Thymus (tissue), 11 donors: ENCODE results near the gene RPL26. TPM values are rescaled to one million over a fixed set of nuclear protein-coding genes. Genes with fewer than 3 reads are reported as not detected.
"Not testable (repeated sequence)": the region's sequence is repeated elsewhere in the genome, so short reads cannot be mapped to it uniquely, and the experiment has no call there.

Source experiments
- DNase-seq, 9 donors: peaks; one replicate each; pipeline ENCODE4 v3.0.0-alpha.2; 2013; ENCODE audit warnings: low spot score in 9 of 9, low read depth in 6 of 9, missing footprints in 1 of 9
- H3K27ac ChIP-seq, 2 donors: one replicate each; pipeline ENCODE4 v1.5.1; 2013; ENCODE audit warnings: control low read depth in 1 of 2, low read depth in 1 of 2, low read length in 1 of 2, mild to moderate bottlenecking in 1 of 2, moderate library complexity in 1 of 2
- H3K27me3 ChIP-seq, 2 donors: one replicate each; pipeline ENCODE4 v1.5.1; 2013; ENCODE audit warnings: low read length in 1 of 2; ENCODE audit not compliant: control insufficient read depth in 2 of 2, insufficient read depth in 1 of 2
- H3K36me3 ChIP-seq, 2 donors: one replicate each; pipeline ENCODE4 v1.5.1; 2013; ENCODE audit warnings: low read length in 1 of 2, mild to moderate bottlenecking in 1 of 2, moderate library complexity in 1 of 2; ENCODE audit not compliant: control insufficient read depth in 2 of 2, insufficient read depth in 2 of 2
- H3K4me1 ChIP-seq, 2 donors: one replicate each; pipeline ENCODE4 v1.5.1; 2013; ENCODE audit warnings: low read length in 2 of 2; ENCODE audit not compliant: control insufficient read depth in 2 of 2, insufficient read depth in 2 of 2
- H3K4me3 ChIP-seq, 2 donors: one replicate each; pipeline ENCODE4 v1.5.1; 2013; ENCODE audit warnings: low read length in 2 of 2, control low read depth in 1 of 2, mild to moderate bottlenecking in 1 of 2
- H3K9me3 ChIP-seq, 2 donors: one replicate each; pipeline ENCODE4 v1.5.1; 2013; ENCODE audit warnings: low read length in 1 of 2, mild to moderate bottlenecking in 1 of 2; ENCODE audit not compliant: control insufficient read depth in 2 of 2, insufficient read depth in 1 of 2
- WGBS: extraction: QIAGEN DNeasy Blood & Tissue Kit; methylation state at CpG from one replicate; pipeline ENCODE4 v1.1.7; 2013; 5-methylcytosine and 5-hydroxymethylcytosine counted together
- polyA plus RNA-seq: library from polyadenylated mRNA; stranded (reverse); fragments of 200-250 nt; gene quantifications from one replicate; pipeline ENCODE4 v1.2.3, GENCODE V29; 2013
- total RNA-seq: library from RNA; stranded (reverse); fragments of 120-200 nt; gene quantifications from one replicate; pipeline ENCODE4 v1.2.4, GENCODE V29; 2013
- donor health status: healthy.

Gene RPL26
- total and polyA plus RNA-seq, 2 donors: 5,303 to 6,011 TPM

DNA sequence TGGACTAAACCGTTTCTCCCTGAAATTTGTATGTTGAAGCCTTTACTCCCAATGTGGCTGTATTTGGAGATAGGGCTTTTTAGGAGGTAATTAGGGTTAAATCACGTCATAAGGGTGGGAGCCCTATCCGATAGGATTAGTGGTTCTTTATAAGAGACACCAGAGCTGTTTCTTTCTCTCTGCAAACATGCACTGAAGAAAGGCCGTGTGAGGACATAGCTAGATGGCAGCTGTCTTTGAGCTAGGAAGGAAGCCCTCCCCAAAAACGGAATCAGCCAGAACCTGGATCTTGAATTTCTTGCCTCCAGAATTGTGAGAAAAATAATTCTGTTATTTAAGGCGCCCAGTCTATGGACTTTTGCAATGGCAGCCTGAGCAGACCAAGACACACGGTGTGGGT, 29.3 kb downstream of the RPL26 start:
- Histone ChIP-seq H3K27ac (no peak overlapping the region), H3K9me3 (no peaks in the 10 kb centered on the region), H3K4me1 (no peaks in the 10 kb centered on the region), H3K4me3 (no peak overlapping the region), H3K36me3 (no peaks in the 10 kb centered on the region), H3K27me3 (no peaks in the 10 kb centered on the region)
- DNase-seq: no peak
- WGBS: 83% methylated on average over 7 of the region's 7 CpGs

DNA sequence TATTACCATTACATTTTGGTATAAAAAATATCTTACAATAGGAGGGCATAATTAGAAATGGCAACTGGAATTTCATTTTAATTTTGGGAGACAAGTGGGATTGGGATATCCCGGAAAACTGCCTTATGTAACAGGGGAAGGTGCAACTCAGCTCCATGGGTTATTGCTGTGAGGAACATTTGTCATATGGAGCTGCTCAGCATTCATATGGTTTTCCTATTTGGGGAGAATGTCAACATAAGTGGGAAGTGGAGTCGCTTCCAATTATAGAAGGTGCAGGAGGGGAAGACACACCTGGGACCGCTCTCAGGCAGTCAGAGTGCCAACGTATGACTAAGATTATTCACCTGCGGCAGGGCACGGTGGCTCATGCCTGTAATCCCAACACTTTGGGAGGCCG, 32.7 kb downstream of the RPL26 start:
- Histone ChIP-seq H3K4me1 (no peaks in the 10 kb centered on the region), H3K9me3 (no peaks in the 10 kb centered on the region), H3K4me3 (no peak overlapping the region), H3K27me3 (peaks cover 0 to 25% of the 10 kb centered on the region in 2 donors), H3K27ac (no peak overlapping the region), H3K36me3 (no peaks in the 10 kb centered on the region)
- DNase-seq: no peak
- whole genome bisulfite sequencing: 91% methylated on average over 7 of the region's 7 CpGs

DNA sequence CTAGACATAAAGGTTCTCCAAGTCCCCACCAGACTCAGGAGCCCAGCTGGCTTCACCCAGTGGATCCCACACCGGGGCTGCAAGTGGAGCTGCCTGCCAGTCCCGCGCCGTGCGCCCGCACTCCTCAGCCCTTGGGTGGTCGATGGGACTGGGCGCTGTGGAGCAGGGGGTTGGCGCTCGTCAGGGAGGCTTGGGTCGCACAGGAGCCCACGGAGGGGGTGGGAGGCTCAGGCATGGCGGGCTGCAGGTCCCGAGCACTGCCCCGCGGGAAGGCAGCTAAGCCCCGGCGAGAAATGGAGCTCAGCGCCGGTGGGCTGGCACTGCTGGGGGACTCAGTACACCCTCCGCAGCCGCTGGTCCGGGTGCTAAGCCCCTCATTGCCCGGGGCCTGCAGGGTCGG, 36.0 kb downstream of the RPL26 start:
- 75% methylated on average over 24 of the region's 25 CpGs for WGBS
- not testable (repeated sequence) for H3K9me3 ChIP-seq, DNase-seq, H3K36me3 ChIP-seq, H3K4me3 ChIP-seq, H3K4me1 ChIP-seq, H3K27ac ChIP-seq
- peaks cover 0 to 31% of the 10 kb centered on the region in 2 donors for H3K27me3 ChIP-seq

DNA sequence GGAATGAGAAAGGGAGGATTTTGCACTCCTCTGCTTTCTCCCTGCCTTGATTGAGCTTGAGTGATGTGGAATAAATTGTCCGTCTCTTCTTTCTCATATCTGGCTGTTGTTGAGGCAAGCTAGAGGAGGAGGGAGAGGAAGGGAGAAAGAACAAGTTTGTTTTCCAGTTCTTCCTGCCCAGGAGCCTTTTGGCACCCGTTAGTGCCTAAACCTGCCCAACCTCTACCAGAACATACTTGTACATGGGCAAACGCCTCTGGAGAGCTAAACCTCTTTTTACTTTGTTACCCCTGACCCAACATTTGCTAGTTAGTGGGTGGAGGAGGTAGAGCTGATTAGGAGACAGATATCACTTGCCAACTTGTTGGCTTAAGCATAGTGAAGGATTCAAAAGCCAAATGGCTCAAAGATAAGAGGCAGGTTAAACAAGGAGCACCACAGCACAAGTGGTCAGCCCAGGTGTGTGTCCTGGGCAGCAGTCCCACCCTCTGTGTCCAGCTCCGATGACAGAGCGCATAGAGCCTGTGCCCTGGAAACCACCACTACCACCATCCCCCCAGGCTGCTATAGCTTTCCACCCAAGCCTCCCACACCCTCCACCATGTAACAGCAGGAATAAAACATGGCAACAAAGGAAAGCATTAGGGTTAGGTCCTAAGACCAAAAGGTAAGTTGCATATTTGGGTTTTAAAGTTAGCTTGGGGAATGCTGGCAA, 36.9 kb downstream of the RPL26 start:
- 91% methylated on average over 5 of the region's 5 CpGs for WGBS
- Histone ChIP-seq H3K27me3 (peaks cover 0 to 31% of the 10 kb centered on the region in 2 donors), H3K27ac (no peak overlapping the region), H3K36me3 (no peaks in the 10 kb centered on the region), H3K4me3 (no peak overlapping the region), H3K4me1 (no peaks in the 10 kb centered on the region), H3K9me3 (no peaks in the 10 kb centered on the region)
- no peak for DNase-seq

DNA sequence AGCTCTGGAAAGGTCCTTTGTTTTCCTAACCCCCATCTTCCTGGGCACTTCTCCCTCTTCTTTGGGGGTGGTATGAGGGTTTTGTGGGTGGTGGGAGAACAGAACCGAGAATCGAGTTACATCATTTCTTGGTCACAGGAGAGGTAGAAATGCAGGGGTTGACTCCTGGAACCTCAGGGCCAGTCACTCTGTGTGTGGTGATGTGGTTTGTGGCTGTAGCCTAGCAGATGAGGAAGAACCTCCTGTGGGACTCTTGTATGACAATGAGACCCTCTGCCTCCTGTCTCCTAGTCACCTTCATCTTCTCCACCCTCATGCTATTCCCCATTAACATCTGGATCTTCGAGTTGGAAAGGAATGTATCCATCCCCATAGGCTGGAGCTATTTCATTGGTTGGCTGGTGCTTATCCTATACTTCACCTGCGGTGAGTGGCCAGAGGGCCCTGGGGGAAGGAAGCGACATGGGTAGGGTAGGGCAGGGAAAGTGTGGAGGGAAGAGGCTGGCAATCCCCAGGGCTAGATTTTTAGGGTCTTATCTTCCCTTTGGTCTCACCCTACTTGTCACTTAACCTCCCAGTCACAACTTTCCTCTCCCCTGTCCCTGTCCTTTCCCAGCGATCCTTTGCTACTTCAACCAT, 37.8 kb downstream of the RPL26 start:
- 60% methylated on average over 6 of the region's 6 CpGs for WGBS
- Histone ChIP-seq H3K4me3 (no peak overlapping the region), H3K27ac (no peak overlapping the region), H3K9me3 (no peaks in the 10 kb centered on the region), H3K36me3 (no peaks in the 10 kb centered on the region), H3K4me1 (no peaks in the 10 kb centered on the region), H3K27me3 (peaks cover 0 to 31% of the 10 kb centered on the region in 2 donors)
- no peak for DNase-seq

DNA sequence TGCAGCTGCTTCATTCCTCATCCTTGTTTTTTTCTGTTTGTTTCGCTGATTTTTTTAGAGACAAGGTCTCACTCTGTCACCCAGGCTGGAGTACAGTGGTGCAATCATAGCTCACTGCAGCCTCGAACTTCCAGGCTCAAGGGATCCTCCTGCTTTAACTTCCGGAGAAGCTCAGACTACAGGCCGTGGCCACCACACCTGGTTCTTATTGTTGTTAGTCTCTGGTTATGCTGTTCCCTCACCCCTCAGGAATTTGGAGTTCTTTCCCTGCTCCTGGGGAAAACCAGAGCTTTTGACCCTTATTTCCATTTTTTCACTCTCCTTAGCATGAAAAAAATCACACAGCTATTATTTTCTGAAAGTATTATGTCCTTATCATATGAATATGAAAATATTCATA, 41.5 kb downstream of the RPL26 start:
- no peak for DNase-seq
- 90% methylated on average over 4 of the region's 4 CpGs for WGBS
- Histone ChIP-seq H3K4me1 (no peaks in the 10 kb centered on the region), H3K27ac (no peak overlapping the region), H3K4me3 (no peak overlapping the region), H3K27me3 (peaks cover 0 to 17% of the 10 kb centered on the region in 2 donors), H3K9me3 (no peaks in the 10 kb centered on the region), H3K36me3 (no peaks in the 10 kb centered on the region)

DNA sequence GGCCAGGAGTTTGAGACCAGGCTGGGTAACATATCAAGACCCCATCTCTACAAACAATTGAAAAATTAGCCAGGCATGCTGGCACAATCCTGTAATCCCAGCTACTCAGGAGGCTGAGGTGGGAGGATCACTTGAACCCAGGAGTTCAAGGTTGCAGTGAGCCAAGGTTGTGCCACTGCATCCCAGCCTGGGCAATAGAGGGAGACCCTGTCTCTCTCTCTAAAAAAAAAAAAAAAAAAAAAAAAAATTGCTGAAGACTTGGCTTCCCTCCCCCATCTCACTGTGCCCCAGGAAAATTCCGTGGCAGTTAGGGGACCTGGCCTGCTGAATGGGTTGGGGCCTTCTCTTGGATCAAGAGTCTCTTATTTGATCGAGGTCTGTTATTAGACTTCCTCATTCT, 43.5 kb downstream of the RPL26 start, which contains the start of gene ODF4:
Gene ODF4, plus strand, starts transcription at position 301 of the 400 bp plus-strand sequence. CDS start 212 bp downstream, outside the sequence.
- no peak within 1 kb of the TSS for H3K4me3 ChIP-seq
- H3K36me3 ChIP-seq: no peaks in the 10 kb centered on the region
- no peaks in the 10 kb centered on the region for H3K9me3 ChIP-seq
- no peaks in the 10 kb centered on the region for H3K4me1 ChIP-seq
- 72% methylated on average over 2 of the region's 2 CpGs for WGBS
- no peak for DNase-seq
- no peaks in the 10 kb centered on the region for H3K27me3 ChIP-seq
- H3K27ac ChIP-seq: no peak within 1 kb of the TSS

DNA sequence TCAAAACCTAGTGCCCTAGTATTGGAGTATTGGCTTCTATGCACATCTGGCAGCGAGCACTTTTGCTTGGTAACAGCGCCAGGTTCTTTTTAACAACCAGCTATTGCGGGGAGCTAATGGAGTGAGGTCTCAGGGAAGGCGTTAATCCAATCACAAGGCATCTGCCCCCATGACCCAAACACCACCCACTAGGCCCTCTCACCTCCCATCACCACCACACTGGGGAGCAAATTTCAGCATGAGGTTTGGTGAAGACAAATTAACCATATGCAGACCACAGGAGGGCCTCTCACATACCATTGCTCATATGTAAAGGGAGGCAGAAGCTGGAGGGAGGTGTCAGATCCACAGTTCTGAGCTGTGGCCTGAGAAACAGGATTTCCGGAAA, 44.2 kb downstream of the RPL26 start:
- H3K4me1 ChIP-seq: no peaks in the 10 kb centered on the region
- no peak for DNase-seq
- over 99% methylated on average over 5 of the region's 5 CpGs for WGBS
- no peak overlapping the region for H3K4me3 ChIP-seq
- H3K9me3 ChIP-seq: no peaks in the 10 kb centered on the region
- no peaks in the 10 kb centered on the region for H3K27me3 ChIP-seq
- H3K27ac ChIP-seq: no peak overlapping the region
- H3K36me3 ChIP-seq: no peaks in the 10 kb centered on the region

DNA sequence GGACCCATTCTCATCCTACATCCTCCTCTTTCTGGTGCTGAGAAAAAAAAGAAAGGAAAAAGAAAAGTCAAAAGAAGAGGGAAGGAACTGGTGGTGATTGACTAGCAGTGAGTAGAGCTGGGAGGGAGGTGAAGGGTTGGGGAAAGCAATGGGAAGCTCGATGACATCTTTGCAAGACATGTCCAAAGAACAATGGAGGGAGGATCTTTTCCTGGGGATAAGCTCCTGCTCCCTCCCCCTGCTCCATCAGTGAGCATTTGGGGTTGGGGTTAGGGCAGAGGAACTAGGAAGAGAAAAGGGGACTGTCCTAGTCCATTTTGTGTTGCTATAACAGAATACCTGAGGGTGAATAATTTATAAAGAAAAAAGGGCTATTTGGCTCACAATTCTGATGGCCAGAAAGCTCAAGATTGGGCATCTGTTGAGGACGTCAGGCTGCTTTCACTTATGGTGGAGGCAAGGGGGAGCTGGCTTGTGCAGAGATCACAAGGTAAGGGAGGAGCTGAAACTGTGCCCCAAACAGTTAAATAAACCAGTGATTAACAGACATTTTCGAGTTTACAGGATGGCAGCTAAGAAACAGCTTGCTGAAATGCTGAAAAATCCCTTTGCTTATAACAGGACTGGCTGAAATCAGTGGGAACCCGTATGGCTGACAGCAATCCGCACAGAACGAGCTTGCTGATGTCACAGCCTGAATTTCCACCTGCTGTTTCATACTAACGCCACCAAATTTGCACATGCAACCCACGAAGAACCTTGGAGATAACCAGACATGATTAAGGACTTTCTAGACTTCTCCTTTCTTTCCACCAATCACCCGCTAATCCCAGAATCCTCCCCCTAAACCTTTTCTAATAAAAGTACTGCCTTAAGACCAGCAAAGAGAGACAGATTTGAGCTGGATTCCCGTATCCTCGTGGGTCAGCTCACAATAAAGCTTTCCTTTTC, 44.9 kb downstream of the RPL26 start:
- no peaks in the 10 kb centered on the region for H3K27me3 ChIP-seq
- H3K4me3 ChIP-seq: no peak overlapping the region
- 24% methylated on average over 11 of the region's 11 CpGs for WGBS
- H3K36me3 ChIP-seq: no peaks in the 10 kb centered on the region
- no peaks in the 10 kb centered on the region for H3K4me1 ChIP-seq
- peak in 1 of 9 donors; percentile 5 for DNase-seq
- no peak overlapping the region for H3K27ac ChIP-seq
- no peaks in the 10 kb centered on the region for H3K9me3 ChIP-seq
